Measurements from ENCODE around the gene MTM1. TPM values are rescaled to one million over a fixed set of nuclear protein-coding genes. Genes with fewer than 3 reads are reported as not detected.
A peak's percentile ranks its signal among the peaks of the same experiment; 100 is the strongest.

Gene MTM1
- total RNA-seq, 1 donor from 2014 or later: 18.2 TPM

- Mint-ChIP-seq H3K27me3 (no peaks in the 10 kb centered on the region), H3K36me3 (ENCODE audit: low read depth) (peaks cover 43% of the 10 kb centered on the region), H3K9me3 (no peaks in the 10 kb centered on the region), H3K27ac (peak overlapping the region; percentile 5), H3K4me1 (peaks cover 7% of the 10 kb centered on the region), H3K4me3 (no peak overlapping the region)
- no peak for DNase-seq
- intact Hi-C loops (cut with micrococcal nuclease): no loop called here
Observed at GRCh38 chrX:150627957-150628356, 59.5 kb downstream of the MTM1 start.

- DNase-seq: no peak
- H3K27ac Mint-ChIP-seq: peak overlapping the region; percentile 78
- H3K27me3 Mint-ChIP-seq: no peaks in the 10 kb centered on the region
- peaks cover 32% of the 10 kb centered on the region for H3K36me3 Mint-ChIP-seq (ENCODE audit: low read depth)
- H3K4me3 Mint-ChIP-seq: no peak overlapping the region
- H3K4me1 Mint-ChIP-seq: peaks cover 4% of the 10 kb centered on the region
- H3K9me3 Mint-ChIP-seq: no peaks in the 10 kb centered on the region
- intact Hi-C loops (cut with micrococcal nuclease): loop anchor here (5.0 kb wide), 1 partner anchor 59 kb away; no protein-coding TSS in a partner anchor
Observed at GRCh38 chrX:150635952-150636351, 67.5 kb downstream of the MTM1 start.

GRCh38 chrX:150642423-150642822, 74.0 kb downstream of the MTM1 start:
- Mint-ChIP-seq H3K9me3 (no peaks in the 10 kb centered on the region), H3K36me3 (ENCODE audit: low read depth) (peaks cover 21% of the 10 kb centered on the region), H3K27me3 (no peaks in the 10 kb centered on the region), H3K4me1 (no peaks in the 10 kb centered on the region), H3K4me3 (no peak overlapping the region), H3K27ac (no peak overlapping the region)
- intact Hi-C loops (cut with micrococcal nuclease): no loop called here
- DNase-seq: no peak

DNA sequence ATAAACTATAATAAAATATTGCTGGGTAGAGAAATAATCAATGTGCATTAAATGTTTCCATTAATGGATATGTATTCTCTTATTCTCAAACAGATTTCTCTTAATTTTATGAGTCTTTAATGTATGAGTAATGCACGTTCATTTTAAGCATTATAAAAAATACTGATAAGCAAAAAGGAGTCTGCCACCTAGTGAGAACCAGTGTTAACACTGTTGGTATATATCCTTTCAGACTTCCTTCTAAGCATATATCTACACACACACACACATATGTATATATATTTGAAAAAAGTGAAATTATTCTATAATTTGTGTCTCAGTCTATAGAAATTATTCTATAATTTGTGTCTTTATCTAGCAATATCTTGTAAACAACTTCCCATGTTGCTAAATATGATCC, 74.8 kb downstream of the MTM1 start:
- intact Hi-C loops (cut with micrococcal nuclease): no loop called here
- no peak overlapping the region for H3K27ac Mint-ChIP-seq
- peaks cover 18% of the 10 kb centered on the region for H3K36me3 Mint-ChIP-seq (ENCODE audit: low read depth)
- H3K9me3 Mint-ChIP-seq: no peaks in the 10 kb centered on the region
- H3K4me1 Mint-ChIP-seq: no peaks in the 10 kb centered on the region
- no peak overlapping the region for H3K4me3 Mint-ChIP-seq
- no peaks in the 10 kb centered on the region for H3K27me3 Mint-ChIP-seq
- no peak for DNase-seq

- Mint-ChIP-seq H3K27ac (no peak overlapping the region), H3K4me1 (no peaks in the 10 kb centered on the region), H3K4me3 (no peak overlapping the region), H3K9me3 (no peaks in the 10 kb centered on the region), H3K27me3 (no peaks in the 10 kb centered on the region), H3K36me3 (ENCODE audit: low read depth) (peaks cover 19% of the 10 kb centered on the region)
- intact Hi-C loops (cut with micrococcal nuclease): no loop called here
- no peak for DNase-seq
Observed at GRCh38 chrX:150643958-150644357, 75.5 kb downstream of the MTM1 start.

DNA sequence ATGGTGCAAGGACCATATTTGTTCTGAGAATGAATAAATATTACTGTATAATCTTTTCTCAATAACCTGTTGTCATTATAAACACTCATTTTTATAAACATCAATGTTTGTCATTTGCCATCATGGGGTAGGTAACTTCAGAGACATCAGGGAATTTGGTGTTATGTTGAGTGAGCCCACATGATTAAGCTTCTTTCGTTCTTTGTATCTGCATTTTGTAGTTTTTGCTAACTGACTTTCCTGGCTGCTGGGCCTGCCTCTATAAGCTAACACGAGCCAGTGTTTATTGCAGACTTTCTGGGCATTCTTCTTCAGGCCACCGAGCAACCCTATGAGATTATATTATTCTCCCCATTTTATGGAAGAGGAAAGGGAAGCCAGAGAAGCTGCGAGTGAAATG, 76.0 kb downstream of the MTM1 start:
- Mint-ChIP-seq H3K36me3 (ENCODE audit: low read depth) (peaks cover 23% of the 10 kb centered on the region), H3K27ac (no peak overlapping the region), H3K9me3 (no peaks in the 10 kb centered on the region), H3K4me1 (peaks cover 2% of the 10 kb centered on the region), H3K27me3 (no peaks in the 10 kb centered on the region), H3K4me3 (no peak overlapping the region)
- no peak for DNase-seq
- intact Hi-C loops (cut with micrococcal nuclease): no loop called here

DNA sequence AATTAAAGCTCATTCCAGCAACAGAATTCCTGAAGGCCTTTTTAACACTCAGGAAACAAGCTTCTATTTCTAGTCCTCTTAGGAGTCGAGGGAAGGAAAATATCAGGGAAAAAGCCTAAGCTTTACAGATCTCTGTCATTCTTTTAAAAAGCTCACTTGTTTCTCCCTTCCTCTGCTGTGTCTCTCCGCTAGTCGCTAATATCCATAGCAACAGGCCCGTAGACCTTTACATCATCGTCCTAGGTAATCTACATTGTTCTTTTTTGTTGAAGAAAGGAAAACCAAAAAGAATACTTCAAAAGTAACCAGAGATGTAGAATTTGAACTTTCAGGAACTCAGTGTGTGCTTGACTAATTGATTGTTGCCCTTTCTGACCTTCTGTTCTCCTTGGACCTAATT, 78.9 kb downstream of the MTM1 start:
- intact Hi-C loops (cut with micrococcal nuclease): no loop called here
- no peaks in the 10 kb centered on the region for H3K27me3 Mint-ChIP-seq
- no peaks in the 10 kb centered on the region for H3K9me3 Mint-ChIP-seq
- no peak overlapping the region for H3K4me3 Mint-ChIP-seq
- DNase-seq: no peak
- no peak overlapping the region for H3K27ac Mint-ChIP-seq
- peaks cover 35% of the 10 kb centered on the region for H3K36me3 Mint-ChIP-seq (ENCODE audit: low read depth)
- peaks cover 6% of the 10 kb centered on the region for H3K4me1 Mint-ChIP-seq

DNA sequence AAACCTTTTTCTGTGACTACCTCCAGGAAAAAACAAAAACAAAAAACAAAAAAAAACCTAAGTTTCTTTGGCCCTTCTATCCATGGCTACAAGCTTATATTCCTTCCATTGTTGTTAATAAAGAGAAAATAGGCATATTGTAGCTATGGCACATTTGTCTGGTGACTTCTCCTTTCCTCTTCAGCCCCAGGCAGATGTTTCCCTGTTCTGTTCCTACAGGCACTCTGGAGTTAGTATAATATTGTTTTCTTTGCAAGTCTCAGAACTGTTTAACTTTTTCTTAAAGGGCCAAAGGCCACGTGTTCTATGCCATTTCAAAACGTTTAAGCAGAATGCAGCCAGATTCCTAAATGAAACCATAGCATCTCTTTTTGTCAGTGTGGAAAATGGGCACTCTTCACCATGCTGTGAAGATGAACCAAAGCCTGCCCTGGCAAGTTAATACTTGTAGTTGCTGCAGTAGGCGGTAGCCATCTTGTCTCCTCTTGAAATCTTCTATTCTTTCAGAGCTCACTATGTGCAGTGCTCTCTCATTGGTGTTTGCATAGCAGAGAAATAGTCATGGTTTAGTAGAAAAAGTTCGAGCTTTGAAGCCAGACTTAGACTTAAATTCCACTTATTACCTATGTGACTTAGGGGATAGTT, 80.0 kb downstream of the MTM1 start:
- no peaks in the 10 kb centered on the region for H3K9me3 Mint-ChIP-seq
- intact Hi-C loops (cut with micrococcal nuclease): no loop called here
- H3K4me1 Mint-ChIP-seq: peaks cover 6% of the 10 kb centered on the region
- no peaks in the 10 kb centered on the region for H3K27me3 Mint-ChIP-seq
- no peak overlapping the region for H3K27ac Mint-ChIP-seq
- peaks cover 42% of the 10 kb centered on the region for H3K36me3 Mint-ChIP-seq (ENCODE audit: low read depth)
- no peak overlapping the region for H3K4me3 Mint-ChIP-seq
- no peak for DNase-seq

DNA sequence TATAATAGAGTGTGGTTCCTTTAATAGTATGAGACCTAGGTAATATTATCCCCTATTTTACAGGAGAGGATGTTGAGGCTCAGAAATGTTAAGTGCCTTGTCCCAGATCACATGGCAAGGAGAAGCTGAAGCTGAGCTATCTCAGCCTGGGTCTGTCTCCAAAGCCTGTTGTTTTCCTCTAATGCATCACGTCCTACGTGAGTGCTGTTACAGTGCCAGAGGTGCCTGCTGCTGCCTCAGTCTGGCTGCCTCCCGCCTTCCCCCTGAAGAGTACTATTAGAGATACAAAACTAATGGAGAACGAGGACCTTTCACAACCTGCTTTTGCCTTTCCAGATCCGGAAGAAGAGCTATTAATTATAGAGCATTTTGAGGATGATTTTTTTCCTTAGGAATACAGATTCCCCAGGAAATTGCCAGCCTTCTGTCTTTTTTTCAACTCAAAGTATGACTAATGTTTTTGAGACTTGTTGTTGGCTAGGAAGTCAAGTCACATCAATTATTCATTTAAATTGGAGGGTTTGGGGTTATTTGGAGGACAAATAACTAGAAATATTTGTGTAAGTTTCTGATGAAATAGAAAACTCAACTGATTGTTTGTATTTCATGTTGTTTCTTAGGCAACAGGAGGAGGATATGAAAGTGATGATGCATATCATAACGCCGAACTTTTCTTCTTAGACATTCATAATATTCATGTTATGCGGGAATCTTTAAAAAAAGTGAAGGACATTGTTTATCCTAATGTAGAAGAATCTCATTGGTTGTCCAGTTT, 80.9 kb downstream of the MTM1 start:
- DNase-seq: no peak
- no peak overlapping the region for H3K4me3 Mint-ChIP-seq
- no peaks in the 10 kb centered on the region for H3K27me3 Mint-ChIP-seq
- H3K9me3 Mint-ChIP-seq: no peaks in the 10 kb centered on the region
- H3K4me1 Mint-ChIP-seq: peaks cover 6% of the 10 kb centered on the region
- intact Hi-C loops (cut with micrococcal nuclease): no loop called here
- H3K27ac Mint-ChIP-seq: peak overlapping the region; percentile 62
- H3K36me3 Mint-ChIP-seq (ENCODE audit: low read depth): peaks cover 42% of the 10 kb centered on the region

DNA sequence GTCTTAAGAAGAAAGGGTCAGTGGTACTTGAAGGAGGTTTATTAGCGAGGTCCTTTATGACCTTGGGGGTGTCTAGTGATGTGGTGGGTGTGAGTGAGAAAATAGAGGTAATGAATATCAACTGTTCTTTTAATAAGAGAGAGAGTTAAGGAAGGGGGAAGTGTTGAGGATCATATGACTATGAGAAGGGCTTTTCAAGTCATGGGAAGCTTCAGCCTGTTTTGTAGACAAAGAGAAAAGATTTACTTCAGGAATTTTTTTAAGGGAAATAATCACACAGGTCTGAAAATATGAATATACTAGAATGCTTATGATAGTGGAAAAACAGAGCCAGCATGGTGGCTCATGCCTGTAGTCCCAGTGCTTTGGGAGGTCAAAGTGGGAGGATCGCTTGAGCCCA, 83.5 kb downstream of the MTM1 start:
- H3K27me3 Mint-ChIP-seq: no peaks in the 10 kb centered on the region
- no peak overlapping the region for H3K4me3 Mint-ChIP-seq
- intact Hi-C loops (cut with micrococcal nuclease): no loop called here
- DNase-seq: no peak
- peak overlapping the region; percentile 27 for H3K27ac Mint-ChIP-seq
- H3K36me3 Mint-ChIP-seq (ENCODE audit: low read depth): peaks cover 41% of the 10 kb centered on the region
- peaks cover 6% of the 10 kb centered on the region for H3K4me1 Mint-ChIP-seq
- H3K9me3 Mint-ChIP-seq: no peaks in the 10 kb centered on the region

- Mint-ChIP-seq H3K36me3 (ENCODE audit: low read depth) (peaks cover 36% of the 10 kb centered on the region), H3K4me3 (no peak overlapping the region)
- intact Hi-C loops (cut with micrococcal nuclease): no loop called here
Observed at GRCh38 chrX:150655788-150656187, 87.4 kb downstream of the MTM1 start.

DNA sequence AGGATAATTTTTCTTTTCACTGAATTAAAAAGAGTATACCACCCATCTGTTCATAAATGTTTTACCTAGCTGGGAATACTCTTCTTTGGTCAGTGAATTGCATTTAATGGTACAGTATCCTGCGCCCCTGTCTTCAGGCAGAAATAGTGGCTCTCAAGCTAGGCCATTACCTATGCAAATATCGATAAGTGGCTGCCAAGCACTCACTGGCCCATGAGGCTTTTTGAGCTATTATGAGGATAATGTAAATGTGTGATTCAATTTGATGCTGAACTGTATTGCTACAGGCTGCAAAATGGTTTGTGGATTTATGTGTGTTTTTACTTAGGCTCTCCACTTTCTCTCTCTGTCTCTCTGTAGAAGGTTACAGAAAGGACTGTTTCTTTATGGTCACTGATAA, 94.7 kb downstream of the MTM1 start:
- no peaks in the 10 kb centered on the region for H3K9me3 Mint-ChIP-seq
- no peak for DNase-seq
- H3K4me3 Mint-ChIP-seq: no peak overlapping the region
- intact Hi-C loops (cut with micrococcal nuclease): no loop called here
- H3K27ac Mint-ChIP-seq: no peak overlapping the region
- no peaks in the 10 kb centered on the region for H3K4me1 Mint-ChIP-seq
- H3K27me3 Mint-ChIP-seq: no peaks in the 10 kb centered on the region
- peaks cover 39% of the 10 kb centered on the region for H3K36me3 Mint-ChIP-seq (ENCODE audit: low read depth)

More at GRCh38 chrX:150655788-150656187, 87.4 kb downstream of the MTM1 start:
- Mint-ChIP-seq H3K27ac (no peak overlapping the region), H3K9me3 (no peaks in the 10 kb centered on the region), H3K27me3 (no peaks in the 10 kb centered on the region), H3K4me1 (peaks cover 3% of the 10 kb centered on the region)
- no peak for DNase-seq

- H3K36me3 Mint-ChIP-seq (ENCODE audit: low read depth): peaks cover 37% of the 10 kb centered on the region
- H3K27ac Mint-ChIP-seq: no peak overlapping the region
- no peaks in the 10 kb centered on the region for H3K27me3 Mint-ChIP-seq
- intact Hi-C loops (cut with micrococcal nuclease): no loop called here
- no peak overlapping the region for H3K4me3 Mint-ChIP-seq
- no peaks in the 10 kb centered on the region for H3K4me1 Mint-ChIP-seq
- no peaks in the 10 kb centered on the region for H3K9me3 Mint-ChIP-seq
- DNase-seq: no peak
Observed at GRCh38 chrX:150664290-150664689, 95.9 kb downstream of the MTM1 start.

DNA sequence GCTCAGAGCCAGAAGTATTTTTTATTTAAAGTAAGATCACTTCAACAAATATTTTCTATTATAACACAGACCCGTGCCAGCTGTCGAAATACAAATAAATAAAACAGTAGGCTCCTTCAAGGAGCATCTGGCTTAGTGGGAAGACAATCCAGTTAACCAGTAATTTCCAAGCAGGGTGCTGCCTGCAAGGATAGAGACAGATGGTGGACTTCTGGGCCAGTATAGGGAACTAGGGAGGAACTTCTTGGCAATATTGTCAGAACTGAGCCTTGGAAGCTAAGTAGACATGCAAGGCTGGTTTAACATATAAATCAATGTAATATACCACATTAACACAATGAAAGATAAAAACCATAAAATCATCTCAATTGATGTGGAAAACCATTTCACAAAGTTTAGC, 107.8 kb downstream of the MTM1 start:
- Mint-ChIP-seq H3K4me3 (no peak overlapping the region), H3K27ac (no peak overlapping the region), H3K27me3 (no peaks in the 10 kb centered on the region), H3K36me3 (ENCODE audit: low read depth) (peaks cover 3% of the 10 kb centered on the region), H3K4me1 (no peaks in the 10 kb centered on the region), H3K9me3 (no peaks in the 10 kb centered on the region)
- DNase-seq: no peak
- intact Hi-C loops (cut with micrococcal nuclease): no loop called here

Data from activated CD4-positive, alpha-beta T cell treated with anti-CD3 and anti-CD28 coated beads, Interleukin-2, amount 10 ng/mL, durations not matched to agents 24 days and 14 days (primary cell).